A673 (cell line): ENCODE results near the gene SH3TC1. TPM values are rescaled to one million over a fixed set of nuclear protein-coding genes. Genes with fewer than 3 reads are reported as not detected.

ENCODE experiments used
- BruUV-seq: library from RNA; stranded (reverse); fragments of 400-500 nt; replicated peaks from 2 replicates; lab custom pipeline; 2021; lab: Mats Ljungman, UMichigan
- CTCF ChIA-PET: fragments of 300-600 bp; sonication (Branson Sonifier 250); formaldehyde crosslinking; loops from one replicate; lab custom pipeline; 2022; ENCODE audit warnings: antibody characterized with exemption; lab: Charles Lee
- POLR2A ChIA-PET: fragments of 300-600 bp; sonication (Branson Sonifier 250); formaldehyde crosslinking; loops from one replicate; lab custom pipeline; 2022; ENCODE audit warnings: antibody characterized with exemption; ENCODE audit not compliant: low non-redundant PET; lab: Charles Lee
- DNase-seq: peaks from one replicate; pipeline ENCODE4 v3.0.0-alpha.2; 2015; ENCODE audit warnings: low spot score
- H3K27ac ChIP-seq: fragments of 200-600 bp; sonication (generic); 2 replicates; pipeline ENCODE4 v1.5.1; 2016; ENCODE audit warnings: mixed run types, low read depth, mild to moderate bottlenecking, mixed read lengths, antibody characterized with exemption, low read length; ENCODE audit not compliant: poor library complexity, severe bottlenecking
- H3K27me3 ChIP-seq: fragments of 200-600 bp; sonication (generic); replicated peaks from 2 replicates; pipeline ENCODE4 v1.6.1; 2017; ENCODE audit warnings: mixed run types, low read depth, mild to moderate bottlenecking, mixed read lengths, antibody characterized with exemption, low read length; ENCODE audit not compliant: insufficient read depth, poor library complexity
- H3K36me3 ChIP-seq: fragments of 200-600 bp; sonication (generic); 2 replicates; pipeline ENCODE4 v1.6.1; 2016; ENCODE audit warnings: mixed run types, mild to moderate bottlenecking, mixed read lengths, antibody characterized with exemption, low read length; ENCODE audit not compliant: insufficient read depth, poor library complexity, severe bottlenecking
- H3K4me1 ChIP-seq: fragments of 200-600 bp; sonication (generic); 2 replicates; pipeline ENCODE4 v1.6.1; 2017; ENCODE audit warnings: mixed run types, mild to moderate bottlenecking, mixed read lengths, antibody characterized with exemption, low read length; ENCODE audit not compliant: insufficient read depth, poor library complexity, severe bottlenecking
- H3K4me3 ChIP-seq: fragments of 200-600 bp; sonication (generic); 2 replicates; pipeline ENCODE4 v1.5.1; 2016; ENCODE audit warnings: low read depth, mixed run types, mild to moderate bottlenecking, mixed read lengths, low read length; ENCODE audit not compliant: poor library complexity, severe bottlenecking
- H3K9me3 ChIP-seq: fragments of 200-600 bp; sonication (generic); 2 replicates; pipeline ENCODE4 v1.6.1; 2016; ENCODE audit warnings: mixed run types, low read depth, mild to moderate bottlenecking, mixed read lengths, antibody characterized with exemption, low read length; ENCODE audit not compliant: poor library complexity, severe bottlenecking
- EZH2 ChIP-seq: fragments of 200-600 bp; sonication (generic); IDR thresholded peaks from 2 replicates; pipeline ENCODE4 v1.6.1; 2017; ENCODE audit warnings: borderline replicate concordance, low read depth, mild to moderate bottlenecking, mixed read lengths, antibody characterized with exemption, low read length; ENCODE audit not compliant: poor library complexity, severe bottlenecking
- intact Hi-C: fragments of 100-400 bp; cut with micrococcal nuclease; formaldehyde crosslinking; loops from one replicate; pipeline ENCODE4 v1.10.0; 2022; ENCODE audit not compliant: unreplicated experiment
- total RNA-seq: library from RNA; stranded (reverse); gene quantifications from 2 replicates; pipeline ENCODE4 v1.2.3, GENCODE V29; 2021
- TF ChIP-seq, protein P1 (sequence below): fragments of 300-800, 200-600 bp; sonication (generic); conservative IDR thresholded peaks from 2 replicates; pipeline ENCODE4 v1.5.1; 2017; ENCODE audit warnings: low read depth, mild to moderate bottlenecking, antibody characterized with exemption, low read length, moderate library complexity, mixed read lengths

The SH3TC1 gene
- total RNA-seq, 1 experiment from 2014 or later, result 0.71 TPM

DNA sequence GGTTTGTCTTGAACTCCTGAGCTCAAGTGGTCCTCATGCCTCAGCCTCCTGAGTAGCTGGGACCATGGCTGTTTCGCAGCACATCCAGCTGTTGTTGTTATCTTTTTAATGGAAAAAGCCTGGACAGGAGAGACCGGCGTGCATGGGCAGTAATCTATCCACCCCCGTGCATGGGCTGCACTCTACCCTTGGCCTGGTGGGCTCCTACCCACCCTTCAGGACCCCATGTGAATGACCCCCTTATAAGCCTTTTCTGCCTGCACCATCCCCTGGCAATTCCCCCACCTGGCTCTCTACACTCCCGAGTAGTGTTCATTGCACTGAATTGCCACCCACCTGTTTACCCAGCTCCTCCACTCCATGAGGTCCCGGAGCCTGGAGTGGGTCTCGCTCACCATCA is 51.5 kb downstream of the SH3TC1 start:
- Histone ChIP-seq H3K27ac (no peak overlapping the region), H3K4me3 (no peak overlapping the region), H3K36me3 (no peaks in the 10 kb centered on the region), H3K9me3 (no peaks in the 10 kb centered on the region), H3K27me3 (no peaks in the 10 kb centered on the region), H3K4me1 (no peaks in the 10 kb centered on the region)
- CTCF ChIA-PET, result no interaction called here
- POLR2A ChIA-PET, result no interaction called here
- TF ChIP-seq, protein P1, sequence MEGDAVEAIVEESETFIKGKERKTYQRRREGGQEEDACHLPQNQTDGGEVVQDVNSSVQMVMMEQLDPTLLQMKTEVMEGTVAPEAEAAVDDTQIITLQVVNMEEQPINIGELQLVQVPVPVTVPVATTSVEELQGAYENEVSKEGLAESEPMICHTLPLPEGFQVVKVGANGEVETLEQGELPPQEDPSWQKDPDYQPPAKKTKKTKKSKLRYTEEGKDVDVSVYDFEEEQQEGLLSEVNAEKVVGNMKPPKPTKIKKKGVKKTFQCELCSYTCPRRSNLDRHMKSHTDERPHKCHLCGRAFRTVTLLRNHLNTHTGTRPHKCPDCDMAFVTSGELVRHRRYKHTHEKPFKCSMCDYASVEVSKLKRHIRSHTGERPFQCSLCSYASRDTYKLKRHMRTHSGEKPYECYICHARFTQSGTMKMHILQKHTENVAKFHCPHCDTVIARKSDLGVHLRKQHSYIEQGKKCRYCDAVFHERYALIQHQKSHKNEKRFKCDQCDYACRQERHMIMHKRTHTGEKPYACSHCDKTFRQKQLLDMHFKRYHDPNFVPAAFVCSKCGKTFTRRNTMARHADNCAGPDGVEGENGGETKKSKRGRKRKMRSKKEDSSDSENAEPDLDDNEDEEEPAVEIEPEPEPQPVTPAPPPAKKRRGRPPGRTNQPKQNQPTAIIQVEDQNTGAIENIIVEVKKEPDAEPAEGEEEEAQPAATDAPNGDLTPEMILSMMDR, result no peak
- TF ChIP-seq EZH2, result no peak
- BruUV-seq, result no TSS peak
- DNase-seq, result no peak
- intact Hi-C loops, result no loop called here

DNA sequence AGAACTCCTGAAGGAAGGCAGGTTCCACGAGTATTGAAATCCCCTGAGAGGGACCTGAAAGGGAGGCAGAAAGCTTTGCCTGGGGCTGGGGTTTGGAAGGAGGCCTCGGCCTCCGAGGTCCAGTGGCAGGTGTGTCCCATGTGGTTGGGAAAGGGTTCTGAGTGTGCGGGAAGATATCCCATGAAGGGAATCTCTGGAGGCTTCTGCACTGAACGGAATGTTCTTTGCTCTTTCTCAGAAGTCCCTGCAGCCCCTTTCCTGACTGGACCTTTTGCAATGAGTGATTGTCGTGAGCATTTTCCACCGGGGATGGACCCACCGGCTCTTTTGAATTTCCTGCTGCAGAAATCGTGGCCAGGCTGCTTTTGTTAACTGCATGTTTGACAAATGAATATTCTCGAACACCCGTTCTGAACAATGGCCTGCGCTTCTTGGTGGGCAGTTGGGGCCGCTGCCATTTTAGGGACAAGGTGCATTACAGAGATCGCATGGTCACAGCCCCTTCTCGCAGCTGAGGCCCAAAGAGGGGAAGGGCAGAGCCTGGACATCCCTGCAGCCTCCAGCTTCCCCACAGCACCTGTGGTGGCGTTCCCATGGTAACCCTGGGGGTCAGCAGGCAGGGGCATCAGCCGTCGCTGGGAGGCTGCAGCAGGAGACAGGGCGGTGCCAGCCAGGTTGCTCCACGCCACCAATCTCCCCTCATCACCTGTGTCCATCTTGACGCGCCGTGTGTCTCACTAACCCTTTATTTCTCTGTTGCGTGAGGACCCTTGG is 52.2 kb downstream of the SH3TC1 start:
- POLR2A ChIA-PET, result no interaction called here
- no peak for DNase-seq
- CTCF ChIA-PET, result no interaction called here
- intact Hi-C loops, result no loop called here
- Histone ChIP-seq H3K27me3 (no peaks in the 10 kb centered on the region), H3K4me3 (no peak overlapping the region), H3K36me3 (no peaks in the 10 kb centered on the region), H3K27ac (no peak overlapping the region), H3K4me1 (no peaks in the 10 kb centered on the region), H3K9me3 (no peaks in the 10 kb centered on the region)
- no peak for TF ChIP-seq EZH2
- TF ChIP-seq, protein P1, result no peak
- BruUV-seq, result no TSS peak

DNA sequence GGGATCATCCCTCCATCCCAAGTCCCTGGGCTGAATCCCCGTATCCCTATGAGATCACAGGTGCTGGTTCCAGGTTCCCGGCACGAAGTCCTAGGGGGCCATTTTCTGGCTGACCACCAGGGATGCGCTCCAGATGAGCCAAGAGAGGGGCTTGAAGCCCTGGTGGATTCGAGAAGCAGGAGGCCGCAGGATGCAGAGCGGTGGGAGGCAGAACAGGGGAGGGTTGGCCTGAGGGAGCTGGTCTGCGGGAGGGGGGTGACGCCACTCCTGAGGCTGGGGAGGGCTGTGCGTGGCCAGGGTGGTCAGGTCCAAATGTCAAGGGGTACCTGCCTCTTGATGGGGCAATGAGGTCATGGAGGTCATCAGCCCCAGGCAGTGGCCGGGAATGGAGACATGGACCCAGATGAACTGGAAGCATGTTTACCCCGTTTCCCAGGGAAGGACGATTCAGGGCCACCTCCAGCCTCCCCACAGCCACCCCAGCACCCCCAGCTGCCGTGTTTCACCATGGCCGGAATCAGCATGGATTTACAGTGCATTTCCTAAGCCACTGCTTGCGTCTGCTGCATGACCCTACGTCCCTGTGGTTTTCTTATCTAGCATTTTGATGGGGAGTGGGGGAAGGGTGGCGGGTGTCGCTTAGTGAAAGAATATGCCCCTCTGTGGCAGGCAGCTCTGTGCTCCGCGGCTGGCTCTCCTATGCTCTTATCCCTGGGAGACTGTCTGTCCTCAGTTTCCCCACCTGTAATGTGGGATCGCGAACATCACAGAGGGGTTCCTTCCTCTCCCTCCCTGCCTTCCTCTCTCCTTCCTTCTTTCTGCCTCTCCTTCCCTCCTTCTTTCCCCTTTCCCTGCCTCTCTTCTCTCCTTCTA is 53.4 kb downstream of the SH3TC1 start:
- no peak for DNase-seq
- H3K4me3 ChIP-seq, result no peak overlapping the region

More for the DNA sequence above, 53.4 kb downstream of the SH3TC1 start:
- ChIA-PET POLR2A (no interaction called here), CTCF (no interaction called here)
- TF ChIP-seq, protein P1, result no peak
- TF ChIP-seq EZH2, result no peak
- H3K9me3 ChIP-seq, result no peaks in the 10 kb centered on the region
- no peaks in the 10 kb centered on the region for H3K4me1 ChIP-seq
- H3K36me3 ChIP-seq, result no peaks in the 10 kb centered on the region
- H3K27ac ChIP-seq, result no peak overlapping the region
- BruUV-seq, result no TSS peak
- intact Hi-C loops, result no loop called here
- no peaks in the 10 kb centered on the region for H3K27me3 ChIP-seq
